ENCODE results near the gene KCNC1. TPM values are rescaled to one million over a fixed set of nuclear protein-coding genes. Genes with fewer than 3 reads are reported as not detected.
A peak's percentile ranks its signal among the peaks of the same experiment; 100 is the strongest.

The KCNC1 gene
- total RNA-seq, 1 donor: not detected

- no peak for DNase-seq (ENCODE audit: low read depth)
- H3K4me3 ChIP-seq (ENCODE audit: low read depth, low read length): no peak overlapping the region
- no peak for TF ChIP-seq CTCF (IDR thresholded peaks at IDR 0.05; ENCODE audit: insufficient read depth, low read depth, low read length)
Measured at GRCh38 chr11:17782603-17783337, 48.2 kb downstream of the KCNC1 start.

GRCh38 chr11:17783878-17784277 lies 49.3 kb downstream of the KCNC1 start:
- no peak overlapping the region for H3K4me3 ChIP-seq (ENCODE audit: low read depth, low read length)
- no peak for TF ChIP-seq CTCF (IDR thresholded peaks at IDR 0.05; ENCODE audit: insufficient read depth, low read depth, low read length)
- DNase-seq (ENCODE audit: low read depth): no peak

GRCh38 chr11:17786824-17787525 lies 52.4 kb downstream of the KCNC1 start:
- DNase-seq (ENCODE audit: low read depth): peak; percentile 71
- H3K4me3 ChIP-seq (ENCODE audit: low read depth, low read length): no peak overlapping the region
- TF ChIP-seq CTCF (IDR thresholded peaks at IDR 0.05; ENCODE audit: insufficient read depth, low read depth, low read length): no peak

GRCh38 chr11:17788084-17788483 lies 53.5 kb downstream of the KCNC1 start:
- no peak overlapping the region for H3K4me3 ChIP-seq (ENCODE audit: low read depth, low read length)
- no peak for TF ChIP-seq CTCF (IDR thresholded peaks at IDR 0.05; ENCODE audit: insufficient read depth, low read depth, low read length)
- no peak for DNase-seq (ENCODE audit: low read depth)

GRCh38 chr11:17790453-17790852 lies 55.9 kb downstream of the KCNC1 start:
- H3K4me3 ChIP-seq (ENCODE audit: low read depth, low read length): no peak overlapping the region
- peak; percentile 65 for DNase-seq (ENCODE audit: low read depth)
- no peak for TF ChIP-seq CTCF (IDR thresholded peaks at IDR 0.05; ENCODE audit: insufficient read depth, low read depth, low read length)

- no peak for DNase-seq (ENCODE audit: low read depth)
- H3K4me3 ChIP-seq (ENCODE audit: low read depth, low read length): no peak overlapping the region
- no peak for TF ChIP-seq CTCF (IDR thresholded peaks at IDR 0.05; ENCODE audit: insufficient read depth, low read depth, low read length)
Measured at GRCh38 chr11:17791144-17791543, 56.6 kb downstream of the KCNC1 start.
